NCI-H2081 (cell line): ENCODE results near the gene RGS11.
"Not testable (repeated sequence)": the region's sequence is repeated elsewhere in the genome, so short reads cannot be mapped to it uniquely, and the experiment has no call there.

Experiments
- DNase-seq, 2 experiments: peaks; one replicate each; lab custom pipeline; 2025; lab: John Stamatoyannopoulos, UW

Gene RGS11

GRCh38 chr16:263182-263774 is 12.5 kb downstream of the RGS11 start:
- DNase-seq = no peak

DNA sequence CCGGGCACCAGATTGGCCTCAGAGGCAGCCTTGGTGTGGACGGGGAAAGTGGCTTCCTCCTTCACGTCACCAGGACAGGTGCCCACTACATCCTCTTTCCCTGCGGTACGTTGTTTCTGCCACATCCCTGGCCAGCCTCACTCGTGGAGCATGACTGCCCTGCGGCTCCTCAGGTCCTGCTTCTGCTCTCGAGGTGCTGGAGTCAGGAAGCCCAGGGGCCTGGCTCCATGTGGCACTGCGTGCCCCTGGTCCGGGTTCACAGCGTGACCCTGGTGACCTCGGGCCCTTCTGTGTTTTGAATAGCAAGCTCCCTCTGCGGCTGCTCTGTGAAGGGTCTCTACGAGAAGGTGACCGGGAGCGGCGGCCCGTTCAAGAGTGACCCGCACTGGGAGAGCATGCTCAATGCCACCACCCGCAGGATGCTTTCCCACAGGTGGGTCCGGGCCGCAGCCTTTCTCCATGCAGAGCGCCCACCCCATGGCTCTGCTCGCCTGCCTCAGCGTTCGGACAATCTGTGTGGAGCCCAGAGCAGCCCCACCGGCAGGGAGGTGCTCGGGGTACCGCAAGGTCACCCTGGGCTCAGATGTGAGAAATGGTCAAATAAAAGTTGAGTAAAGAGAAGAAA is 13.5 kb downstream of the RGS11 start:
- no peak for DNase-seq

GRCh38 chr16:261031-261691 is 14.6 kb downstream of the RGS11 start:
- DNase-seq = no peak

GRCh38 chr16:260326-260725 is 15.4 kb downstream of the RGS11 start:
- no peak for DNase-seq

DNA sequence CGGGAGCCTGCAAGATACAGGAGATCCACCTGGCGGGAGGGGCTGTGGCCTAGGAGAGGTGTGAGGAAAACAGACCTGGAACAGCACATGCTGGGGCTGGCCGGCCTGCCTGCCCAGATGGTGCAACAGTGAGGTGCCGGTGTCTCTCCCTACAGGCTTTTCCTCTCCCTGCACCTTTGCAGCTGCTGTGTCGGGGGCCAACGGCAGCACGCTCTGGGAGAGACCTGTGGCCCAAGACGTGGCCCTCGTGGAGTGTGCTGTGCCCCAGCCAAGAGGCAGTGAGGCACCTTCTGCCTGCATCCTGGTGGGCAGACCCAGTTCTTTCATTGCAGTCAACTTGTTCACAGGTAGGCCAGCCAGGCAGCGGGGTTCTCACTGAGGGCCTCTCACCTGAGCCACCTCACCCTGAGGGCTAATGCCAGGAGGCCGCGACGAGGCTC is 15.9 kb downstream of the RGS11 start:
- no peak for DNase-seq

GRCh38 chr16:259226-259625 is 16.5 kb downstream of the RGS11 start:
- no peak for DNase-seq

DNA sequence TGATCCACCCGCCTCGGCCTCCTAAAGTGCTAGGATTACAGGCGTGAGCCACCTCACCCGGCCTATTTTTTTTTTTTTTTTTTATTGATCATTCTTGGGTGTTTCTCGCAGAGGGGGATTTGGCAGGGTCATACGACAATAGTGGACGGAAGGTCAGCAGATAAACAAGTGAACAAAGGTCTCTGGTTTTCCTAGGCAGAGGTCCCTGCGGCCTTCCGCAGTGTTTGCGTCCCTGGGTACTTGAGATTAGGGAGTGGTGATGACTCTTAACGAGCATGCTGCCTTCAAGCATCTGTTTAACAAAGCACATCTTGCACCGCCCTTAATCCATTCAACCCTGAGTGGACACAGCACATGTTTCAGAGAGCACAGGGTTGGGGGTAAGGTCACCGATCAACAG is 17.7 kb downstream of the RGS11 start:
- DNase-seq = not testable (repeated sequence)

GRCh38 chr16:255183-255582 is 20.6 kb downstream of the RGS11 start:
- no peak for DNase-seq

- no peak for DNase-seq
Observed at GRCh38 chr16:254461-254860, 21.3 kb downstream of the RGS11 start.

GRCh38 chr16:253833-254232 is 21.9 kb downstream of the RGS11 start:
- no peak for DNase-seq

DNA sequence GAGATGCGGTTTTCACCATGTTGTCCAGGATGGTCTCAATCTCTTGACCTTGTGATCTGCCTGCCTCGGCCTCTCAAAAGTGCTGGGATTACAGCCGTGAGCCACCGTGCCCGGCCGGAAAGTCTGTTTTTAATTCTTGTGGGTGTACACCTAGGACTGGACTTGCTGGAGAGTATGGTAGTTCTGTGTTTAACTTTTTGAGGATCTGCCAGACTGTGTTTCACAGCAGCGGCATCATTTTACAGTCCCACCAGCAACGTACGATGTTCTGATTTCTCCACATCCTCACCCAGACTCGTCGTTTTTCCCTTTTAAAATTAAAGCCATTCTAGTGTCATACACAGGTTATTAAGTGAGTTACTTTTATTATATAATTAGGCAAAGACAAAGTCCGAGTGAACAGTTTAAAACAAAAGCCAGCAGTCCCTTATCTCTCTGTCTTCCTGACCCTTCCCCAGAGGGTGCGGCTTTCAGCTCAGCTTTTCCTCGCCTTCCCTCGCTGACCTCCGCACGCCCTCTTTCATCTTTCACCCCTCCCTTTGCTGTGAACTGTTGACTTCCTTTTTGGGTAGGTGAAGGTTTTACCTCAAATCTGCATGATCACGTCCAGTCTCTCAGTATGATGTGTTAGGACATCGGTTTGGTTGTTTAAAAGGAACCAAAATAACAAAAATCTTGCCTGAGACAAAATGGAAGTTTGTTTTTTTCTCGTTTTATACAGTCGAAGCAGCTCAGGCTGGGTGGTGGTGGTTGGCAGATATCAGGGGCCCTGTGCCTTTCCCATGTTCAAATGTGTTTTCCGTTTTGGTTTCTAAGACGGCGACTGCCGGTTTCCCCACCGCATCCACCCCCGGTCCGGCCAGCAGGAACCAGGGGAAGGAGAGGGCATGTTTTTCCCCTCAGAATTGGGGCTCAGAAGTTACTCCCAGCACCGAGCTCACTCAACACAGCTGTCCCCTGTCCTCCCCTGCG is 23.1 kb downstream of the RGS11 start:
- DNase-seq = no peak

DNA sequence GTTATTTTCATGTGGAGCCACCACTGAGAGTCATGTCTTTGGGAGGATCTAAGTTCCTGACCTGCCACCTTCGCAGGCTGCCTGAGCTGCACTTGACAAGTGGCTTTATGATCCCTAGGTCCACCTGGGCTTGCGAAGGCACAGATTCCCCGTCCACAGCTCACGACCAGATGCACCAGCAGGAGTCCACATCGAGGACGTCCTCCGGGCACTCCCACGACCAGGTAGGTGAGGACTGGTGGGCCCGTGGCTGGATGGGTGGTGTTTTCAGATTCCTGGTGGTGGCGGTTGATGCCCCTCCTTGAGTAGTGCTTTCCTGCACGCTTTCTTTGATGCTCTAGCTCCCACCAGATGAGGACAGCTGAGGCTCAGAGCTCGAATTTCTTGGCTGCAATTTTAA is 26.3 kb downstream of the RGS11 start:
- DNase-seq = no peak

GRCh38 chr16:247027-247426 is 28.7 kb downstream of the RGS11 start:
- DNase-seq = no peak

GRCh38 chr16:245105-245504 is 30.6 kb downstream of the RGS11 start:
- no peak for DNase-seq

- DNase-seq = no peak
Observed at GRCh38 chr16:243348-243747, 32.4 kb downstream of the RGS11 start.

- no peak for DNase-seq
Observed at GRCh38 chr16:242281-242680, 33.5 kb downstream of the RGS11 start.

- DNase-seq = no peak
Observed at GRCh38 chr16:240559-240958, 35.2 kb downstream of the RGS11 start.

GRCh38 chr16:239948-240277 is 35.8 kb downstream of the RGS11 start:
- DNase-seq = no peak

DNA sequence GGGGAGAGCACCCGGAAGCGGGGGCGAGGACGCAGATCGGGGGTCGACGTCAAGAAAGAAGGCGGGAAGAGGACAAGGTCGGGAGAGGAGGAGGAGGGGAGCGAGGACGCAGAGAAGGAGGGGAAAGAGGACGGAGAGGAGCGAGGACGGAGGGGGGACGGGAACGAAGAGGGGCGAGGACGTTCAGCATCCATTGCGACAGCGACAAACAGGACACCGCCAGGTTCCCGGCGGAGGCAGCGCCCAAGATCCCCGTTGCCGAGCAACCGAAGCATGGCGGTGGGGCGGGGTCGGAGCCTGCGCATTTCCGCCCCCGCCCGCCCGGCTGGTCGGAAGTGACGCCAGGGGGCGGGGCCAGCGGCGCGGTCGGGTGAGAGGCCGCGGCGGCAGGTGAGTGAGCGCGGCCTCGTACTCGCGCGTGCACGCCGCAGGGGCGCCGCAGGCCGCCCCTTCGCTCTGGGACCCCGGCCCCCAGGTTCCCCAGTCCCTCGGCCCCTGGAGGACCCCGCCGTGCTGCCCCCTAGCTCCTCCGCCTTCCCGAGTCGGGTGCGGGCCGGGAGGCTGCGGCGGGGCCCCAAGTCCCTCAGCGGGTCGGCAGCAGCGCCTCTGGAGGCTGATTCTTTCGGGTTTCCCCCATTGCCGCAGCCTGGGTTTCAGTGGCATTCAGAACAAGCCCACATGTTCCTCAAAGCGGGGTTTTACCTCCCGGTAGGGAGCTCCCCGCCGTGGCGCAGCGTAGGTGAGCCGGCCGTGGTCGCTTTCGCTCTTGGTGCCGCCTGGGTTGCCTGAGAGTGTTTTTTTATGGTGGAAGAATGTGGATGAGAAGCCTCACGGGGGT is 41.1 kb downstream of the RGS11 start, which contains the start of gene FAM234A:
TSS of gene FAM234A (plus strand) at position 354 of the 838 bp plus-strand sequence. CDS start 19,593 bp downstream, outside the sequence.
- DNase-seq = peak; percentile 93 to 94

GRCh38 chr16:230949-231348 is 44.8 kb downstream of the RGS11 start:
- DNase-seq = no peak

GRCh38 chr16:230351-230750 is 45.4 kb downstream of the RGS11 start:
- DNase-seq = not testable (repeated sequence)
